Measurements from ENCODE around the gene SACM1L. TPM values are rescaled to one million over a fixed set of nuclear protein-coding genes. Genes with fewer than 3 reads are reported as not detected.

Gene SACM1L
- total and polyA plus RNA-seq, 2 of the 13 experiments (the other 11 are each of a cell fraction or from before 2014, with no cell fraction given), result 15.1 to 27.8 TPM

- ChIA-PET POLR2A (no interaction called here), CTCF (ENCODE audit: low intra/inter-chr PET ratio, low total read pairs) (no interaction called here)
- no peak for DNase-seq (ENCODE audit: low spot score)
- no peak overlapping the region for H3K9ac ChIP-seq (ENCODE audit: insufficient read depth, low read depth, low read length)
- BruUV-seq (replicated peaks), result no TSS peak
- H3K27ac ChIP-seq (ENCODE audit: extremely low read length, insufficient read depth, low read length), result no peak overlapping the region
- intact Hi-C loops (cut with micrococcal nuclease; ENCODE audit: unreplicated experiment), result no loop called here
- WGBS (ENCODE audit: low lambda C conversion rate), result no CpG with 5 or more reads among the region's 3 CpGs
- H3K4me2 ChIP-seq (ENCODE audit: low read depth, low read length), result no peak overlapping the region
- no peak overlapping the region for H2AFZ ChIP-seq (ENCODE audit: low read length)
- no peak for FAIRE-seq
- no peaks in the 10 kb centered on the region for H3K4me1 ChIP-seq (ENCODE audit: insufficient read depth, low read length)
- no peaks in the 10 kb centered on the region for H3K9me3 ChIP-seq (ENCODE audit: low read length)
- no peak for TF ChIP-seq FIP1L1 (IDR thresholded peaks at IDR 0.05; ENCODE audit: borderline replicate concordance, insufficient read depth, low read depth, low read length)
- H3K79me2 ChIP-seq (ENCODE audit: insufficient read depth, low read length), result no peaks in the 10 kb centered on the region
- no peak overlapping the region for H3K4me3 ChIP-seq (replicated peaks in 1 of 3; ENCODE audit: insufficient read depth in 1 of 3, low read depth in 2 of 3, low read length in 3 of 3)
- H3K27me3 ChIP-seq (ENCODE audit: control insufficient read depth in 1 of 2, insufficient read depth in 2 of 2, low read length in 2 of 2), result peaks cover 0 to 54% of the 10 kb centered on the region in 2 experiments; a peak in 4 of 5 replicates
- no peaks in the 10 kb centered on the region for H3K36me3 ChIP-seq (replicated peaks in 1 of 2; ENCODE audit: control insufficient read depth in 1 of 2, insufficient read depth in 2 of 2, low read length in 2 of 2)
- no peak for ATAC-seq
- in situ Hi-C loops (cut with HindIII; ENCODE audit: extremely low pct_ligation_motif_present, low pct_unique_long_range_greater_than_20kb), result no loop called here
- H4K20me1 ChIP-seq (ENCODE audit: insufficient read depth, low read length), result no peaks in the 10 kb centered on the region
Observed at GRCh38 chr3:45776301-45776595, 87.1 kb downstream of the SACM1L start.

- POLR2A ChIA-PET, result no interaction called here
- Histone ChIP-seq H4K20me1 (ENCODE audit: insufficient read depth, low read length) (no peaks in the 10 kb centered on the region), H3K27me3 (ENCODE audit: control insufficient read depth in 1 of 2, insufficient read depth in 2 of 2, low read length in 2 of 2) (peaks cover 0 to 58% of the 10 kb centered on the region in 2 experiments; a peak in 4 of 5 replicates), H3K4me3 (replicated peaks in 1 of 3; ENCODE audit: insufficient read depth in 1 of 3, low read depth in 2 of 3, low read length in 3 of 3) (no peak overlapping the region), H3K9ac (ENCODE audit: insufficient read depth, low read depth, low read length) (no peak overlapping the region), H3K4me2 (ENCODE audit: low read depth, low read length) (no peak overlapping the region), H3K4me1 (ENCODE audit: insufficient read depth, low read length) (no peaks in the 10 kb centered on the region), H3K27ac (ENCODE audit: extremely low read length, insufficient read depth, low read length) (no peak overlapping the region), H3K79me2 (ENCODE audit: insufficient read depth, low read length) (no peaks in the 10 kb centered on the region), H3K36me3 (replicated peaks in 1 of 2; ENCODE audit: control insufficient read depth in 1 of 2, insufficient read depth in 2 of 2, low read length in 2 of 2) (no peaks in the 10 kb centered on the region), H3K9me3 (ENCODE audit: low read length) (no peaks in the 10 kb centered on the region), H2AFZ (ENCODE audit: low read length) (no peak overlapping the region)
- CTCF ChIA-PET (ENCODE audit: low intra/inter-chr PET ratio, low total read pairs), result no interaction called here
- intact Hi-C loops (cut with micrococcal nuclease; ENCODE audit: unreplicated experiment) (no loop called here), in situ Hi-C loops (cut with HindIII; ENCODE audit: extremely low pct_ligation_motif_present, low pct_unique_long_range_greater_than_20kb) (no loop called here)
- ATAC-seq, result no peak
- FAIRE-seq, result no peak
- TF ChIP-seq PAWR (CRISPR knock-in tag; IDR thresholded peaks at IDR 0.05; ENCODE audit: borderline replicate concordance) (no peak), TRAFD1 (CRISPR knock-in tag; IDR thresholded peaks at IDR 0.05; ENCODE audit: borderline replicate concordance) (no peak), ZNF597 (CRISPR knock-in tag; IDR thresholded peaks at IDR 0.05) (no peak), NRL (CRISPR knock-in tag; IDR thresholded peaks at IDR 0.05; ENCODE audit: borderline replicate concordance) (no peak), HOMEZ (CRISPR knock-in tag; IDR thresholded peaks at IDR 0.05; ENCODE audit: low read depth) (no peak), ZNF713 (CRISPR knock-in tag; IDR thresholded peaks at IDR 0.05) (no peak), FOSL2 (CRISPR knock-in tag; IDR thresholded peaks at IDR 0.05) (no peak), SKI (IDR thresholded peaks at IDR 0.05; ENCODE audit: partially characterized antibody) (no peak), NFE2L2 (IDR thresholded peaks at IDR 0.05; ENCODE audit: low read length) (no peak)
- no TSS peak for BruUV-seq (replicated peaks)
- DNase-seq (ENCODE audit: low spot score), result no peak
- 16% methylated on average over 8 of the region's 8 CpGs for WGBS (ENCODE audit: low lambda C conversion rate)
Observed at GRCh38 chr3:45776611-45777010, 87.4 kb downstream of the SACM1L start.
